ENCODE results near the gene ZNF687. TPM values are rescaled to one million over a fixed set of nuclear protein-coding genes. Genes with fewer than 3 reads are reported as not detected.

The ZNF687 gene
- total RNA-seq, 1 donor: 14.2 TPM

Small RNA genes lying within 50 kb of the gene (small RNA-seq; reads per million reads assigned to genes)
- not detected for gene RN7SL444P

Other genes with a start within 250 kb of the ZNF687 start
- 0.18 and 0.33 TPM in 2 replicates for gene BNIPL, start 245.7 kb upstream of the ZNF687 start, total RNA-seq (ENCODE audit: low replicate concordance)
- gene C1orf56, start 234.5 kb upstream of the ZNF687 start, total RNA-seq (ENCODE audit: low replicate concordance): 0.82 and 3.3 TPM in 2 replicates
- gene CDC42SE1, start 222.7 kb upstream of the ZNF687 start, total RNA-seq (ENCODE audit: low replicate concordance): 33.8 and 42.3 TPM in 2 replicates
- 2.0 and 6.1 TPM in 2 replicates for gene MLLT11, start 221.9 kb upstream of the ZNF687 start, total RNA-seq (ENCODE audit: low replicate concordance)
- gene GABPB2, start 211.5 kb upstream of the ZNF687 start, total RNA-seq (ENCODE audit: low replicate concordance): 5.2 and 14.6 TPM in 2 replicates
- gene SEMA6C, start 135.7 kb upstream of the ZNF687 start, total RNA-seq (ENCODE audit: low replicate concordance): 1.6 and 2.9 TPM in 2 replicates
- gene TNFAIP8L2, start 125.7 kb upstream of the ZNF687 start, total RNA-seq (ENCODE audit: low replicate concordance): not detected in 2 replicates
- 7.5 and 12.5 TPM in 2 replicates for gene LYSMD1, start 116.4 kb upstream of the ZNF687 start, total RNA-seq (ENCODE audit: low replicate concordance)
- gene SCNM1, start 116.2 kb upstream of the ZNF687 start, total RNA-seq (ENCODE audit: low replicate concordance): 38.0 and 48.4 TPM in 2 replicates
- gene TMOD4, start 106.3 kb upstream of the ZNF687 start, total RNA-seq (ENCODE audit: low replicate concordance): 0.54 TPM in 1 of 2 replicates, not detected in the other
- gene VPS72, start 92.1 kb upstream of the ZNF687 start, total RNA-seq (ENCODE audit: low replicate concordance): 9.2 and 42.8 TPM in 2 replicates
- 56.4 and 86.4 TPM in 2 replicates for gene PIP5K1A, start 83.7 kb upstream of the ZNF687 start, total RNA-seq (ENCODE audit: low replicate concordance)
- gene PSMD4, start 27.6 kb upstream of the ZNF687 start, total RNA-seq (ENCODE audit: low replicate concordance): 111 and 139 TPM in 2 replicates
- 38.8 and 41.0 TPM in 2 replicates for gene PI4KB, start 45.1 kb downstream of the ZNF687 start, total RNA-seq (ENCODE audit: low replicate concordance)
- gene RFX5, start 65.0 kb downstream of the ZNF687 start, total RNA-seq (ENCODE audit: low replicate concordance): 27.1 and 32.8 TPM in 2 replicates
- gene SELENBP1, start 90.4 kb downstream of the ZNF687 start, total RNA-seq (ENCODE audit: low replicate concordance): 26.8 and 70.5 TPM in 2 replicates
- gene PSMB4, start 117.3 kb downstream of the ZNF687 start, total RNA-seq (ENCODE audit: low replicate concordance): 281 and 892 TPM in 2 replicates
- gene POGZ, start 177.2 kb downstream of the ZNF687 start, total RNA-seq (ENCODE audit: low replicate concordance): 22.6 and 41.0 TPM in 2 replicates
- gene CGN, start 229.1 kb downstream of the ZNF687 start, total RNA-seq (ENCODE audit: low replicate concordance): 0.09 and 1.1 TPM in 2 replicates

All from fibroblast of the aortic adventitia (primary cell).